Neural cell (in vitro differentiated cells): ENCODE measurements around the gene AMN1.

Experiments used
- CTCF ChIP-seq: fragments of 450-650 bp; IDR thresholded peaks from 2 replicates; pipeline ENCODE4 v1.5.1; 2014; ENCODE audit warnings: antibody characterized with exemption, mild to moderate bottlenecking, moderate library complexity; ENCODE audit not compliant: poor library complexity, severe bottlenecking
- EP300 ChIP-seq: fragments of 450-650 bp; conservative IDR thresholded peaks from 2 replicates; pipeline ENCODE4 v1.6.1; 2014; ENCODE audit warnings: antibody characterized with exemption, mild to moderate bottlenecking, moderate library complexity; ENCODE audit not compliant: poor library complexity, severe bottlenecking
- EZH2 ChIP-seq: fragments of 200-600, 300-800 bp; shearing (Covaris generic), sonication (generic); IDR thresholded peaks from 2 replicates; pipeline ENCODE4 v1.6.1; 2014; ENCODE audit warnings: antibody characterized with exemption, low read length, borderline replicate concordance, mild to moderate bottlenecking; ENCODE audit not compliant: insufficient read depth, poor library complexity, severe bottlenecking
- POLR2AphosphoS5 ChIP-seq: IDR thresholded peaks from 2 replicates; pipeline ENCODE4 v1.6.1; 2012
- RAD21 ChIP-seq: fragments of 450-650 bp; conservative IDR thresholded peaks from 2 replicates; pipeline ENCODE4 v1.6.1; 2014; ENCODE audit warnings: antibody characterized with exemption, mild to moderate bottlenecking, moderate library complexity
- REST ChIP-seq: IDR thresholded peaks from 2 replicates; pipeline ENCODE4 v1.6.1; 2012; ENCODE audit warnings: borderline replicate concordance
- SMC3 ChIP-seq: fragments of 450-650 bp; conservative IDR thresholded peaks from 2 replicates; pipeline ENCODE4 v1.6.1; 2014; ENCODE audit warnings: antibody characterized with exemption, mild to moderate bottlenecking, moderate library complexity; ENCODE audit not compliant: poor library complexity
- TAF1 ChIP-seq: IDR thresholded peaks from 2 replicates; pipeline ENCODE4 v1.6.1; 2012; ENCODE audit warnings: low read depth

DNA sequence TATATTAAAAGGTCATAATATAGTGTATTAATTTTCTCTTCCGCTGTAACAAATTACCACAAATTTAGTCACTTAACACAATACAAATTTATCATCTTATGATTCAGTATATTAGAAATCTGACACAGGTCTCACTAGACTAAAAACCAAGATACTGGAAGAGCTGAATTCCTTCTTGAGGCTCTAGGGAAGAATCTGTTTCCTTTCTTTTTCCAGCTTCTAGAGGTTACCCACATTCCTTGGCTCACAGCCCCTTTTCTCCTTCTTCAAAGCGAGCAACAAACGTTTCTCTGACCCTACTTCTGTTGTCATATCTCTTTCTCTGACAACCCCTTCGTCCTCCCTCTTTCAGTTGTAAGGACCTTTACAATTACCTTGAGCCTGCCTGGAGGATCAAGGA lies 43.4 kb upstream of the AMN1 start:
- TF ChIP-seq CTCF: no peak
- TF ChIP-seq EP300: no peak
- no peak for TF ChIP-seq TAF1
- TF ChIP-seq REST: no peak
- no peak for TF ChIP-seq EZH2
- no peak for TF ChIP-seq RAD21
- no peak for TF ChIP-seq SMC3
- no peak for TF ChIP-seq POLR2AphosphoS5
